Measurements from ENCODE around the gene ZBTB25. TPM values are rescaled to one million over a fixed set of nuclear protein-coding genes. Genes with fewer than 3 reads are reported as not detected.

Gene ZBTB25
- total RNA-seq, 2 donors from 2014 or later, result 7.9 to 10.6 TPM

GRCh38 chr14:64410084-64410774 lies 93.4 kb downstream of the ZBTB25 start:
- intact Hi-C loops (cut with DNase I), result no loop called here
- H3K36me3 ChIP-seq (replicated peaks in 1 of 2; ENCODE audit: insufficient read depth in 1 of 2, low read depth in 2 of 2), result peaks cover 0 to 5% of the 10 kb centered on the region in 2 donors
- no peak overlapping the region for H3K4me3 ChIP-seq
- TF ChIP-seq CTCF (IDR thresholded peaks at IDR 0.05) (no peak), POLR2A (IDR thresholded peaks at IDR 0.05) (no peak)
- no peaks in the 10 kb centered on the region for H3K4me1 ChIP-seq
- H3K27ac ChIP-seq, result no peak overlapping the region
- ATAC-seq, result no peak
- no peak for DNase-seq
- 88 to 92% methylated on average over 5 of the region's 5 CpGs for WGBS, 2 donors
- no peaks in the 10 kb centered on the region for H3K27me3 ChIP-seq
- no peaks in the 10 kb centered on the region for H3K9me3 ChIP-seq

- H3K4me1 ChIP-seq, result no peaks in the 10 kb centered on the region
- no peak overlapping the region for H3K4me3 ChIP-seq
- WGBS, 2 donors, result 86 to 91% methylated on average over 7 of the region's 7 CpGs
- no peak for DNase-seq
- H3K27me3 ChIP-seq, result no peaks in the 10 kb centered on the region
- H3K27ac ChIP-seq, result no peak overlapping the region
- peaks cover 0 to 5% of the 10 kb centered on the region in 2 donors for H3K36me3 ChIP-seq (replicated peaks in 1 of 2; ENCODE audit: insufficient read depth in 1 of 2, low read depth in 2 of 2)
- intact Hi-C loops (cut with DNase I), result no loop called here
- no peak for ATAC-seq
- no peak for TF ChIP-seq POLR2A (IDR thresholded peaks at IDR 0.05)
- no peaks in the 10 kb centered on the region for H3K9me3 ChIP-seq
Observed at GRCh38 chr14:64409126-64409920, 94.3 kb downstream of the ZBTB25 start.

GRCh38 chr14:64407329-64407728 lies 96.3 kb downstream of the ZBTB25 start:
- ATAC-seq (no peak), DNase-seq (no peak)
- no peak overlapping the region for H3K4me3 ChIP-seq
- H3K27ac ChIP-seq, result no peak overlapping the region
- TF ChIP-seq POLR2A (IDR thresholded peaks at IDR 0.05), result no peak
- TF ChIP-seq CTCF (IDR thresholded peaks at IDR 0.05), result no peak
- no peaks in the 10 kb centered on the region for H3K9me3 ChIP-seq
- 95 to 100% methylated on average over 2 of the region's 2 CpGs for whole genome bisulfite sequencing, 2 donors
- intact Hi-C loops (cut with DNase I), result no loop called here
- H3K4me1 ChIP-seq, result no peaks in the 10 kb centered on the region
- H3K27me3 ChIP-seq, result no peaks in the 10 kb centered on the region
- H3K36me3 ChIP-seq (replicated peaks in 1 of 2; ENCODE audit: insufficient read depth in 1 of 2, low read depth in 2 of 2), result peaks cover 0 to 3% of the 10 kb centered on the region in 2 donors

GRCh38 chr14:64405295-64405694 lies 98.3 kb downstream of the ZBTB25 start:
- intact Hi-C loops (cut with DNase I), result no loop called here
- WGBS, 2 donors, result 42 to 46% methylated on average over 4 of the region's 4 CpGs
- no peak overlapping the region for H3K27ac ChIP-seq
- peaks cover 0 to 7% of the 10 kb centered on the region in 2 donors for H3K36me3 ChIP-seq (replicated peaks in 1 of 2; ENCODE audit: insufficient read depth in 1 of 2, low read depth in 2 of 2)
- H3K4me3 ChIP-seq, result no peak overlapping the region
- no peaks in the 10 kb centered on the region for H3K4me1 ChIP-seq
- no peak for TF ChIP-seq POLR2A (IDR thresholded peaks at IDR 0.05)
- TF ChIP-seq CTCF (IDR thresholded peaks at IDR 0.05), result no peak
- H3K9me3 ChIP-seq, result no peaks in the 10 kb centered on the region
- no peaks in the 10 kb centered on the region for H3K27me3 ChIP-seq
- DNase-seq (no peak), ATAC-seq (no peak)

GRCh38 chr14:64401949-64402348 lies 101.7 kb downstream of the ZBTB25 start:
- Histone ChIP-seq H3K4me1 (no peaks in the 10 kb centered on the region), H3K27ac (peak overlapping the region in 1 of 4 donors; percentile 9), H3K9me3 (no peaks in the 10 kb centered on the region), H3K36me3 (replicated peaks in 1 of 2; ENCODE audit: insufficient read depth in 1 of 2, low read depth in 2 of 2) (peaks cover 0 to 7% of the 10 kb centered on the region in 2 donors), H3K4me3 (no peak overlapping the region), H3K27me3 (no peaks in the 10 kb centered on the region)
- WGBS, 2 donors, result 74 to 86% methylated on average over 1 of the region's 1 CpG
- no peak for TF ChIP-seq POLR2A (IDR thresholded peaks at IDR 0.05)
- no peak for TF ChIP-seq CTCF (IDR thresholded peaks at IDR 0.05)
- no peak for ATAC-seq
- intact Hi-C loops (cut with DNase I), result no loop called here
- no peak for DNase-seq
